ENCODE data around the gene PPP5C.
"Not testable (repeated sequence)": the region's sequence is repeated elsewhere in the genome, so short reads cannot be mapped to it uniquely, and the experiment has no call there.

The PPP5C gene

GRCh38 chr19:46435689-46436088 is 88.8 kb downstream of the PPP5C start:
- not testable (repeated sequence) for DNase-seq
